Muscle of arm (tissue), 14 donors: Measurements from ENCODE around the gene VWA8. TPM values are rescaled to one million over a fixed set of nuclear protein-coding genes. Genes with fewer than 3 reads are reported as not detected.

Source experiments
- DNase-seq: peaks from one replicate; pipeline ENCODE4 v3.0.0-alpha.2; 2013
- long read RNA-seq, 11 donors: transcript quantifications; one replicate each; lab custom pipeline, GENCODE V29; 2026
- polyA plus RNA-seq, 12 donors: library from polyadenylated mRNA; unstranded; fragments of 120-200 nt; gene quantifications; one replicate each; pipeline ENCODE4 v1.2.1, GENCODE V29; 2013; ENCODE audit not compliant: insufficient read length in 12 of 12

The VWA8 gene
- polyA plus RNA-seq: 10 to 100 TPM in 7 of 12 donors, 1 to 10 TPM in 4, not detected in 1; 8.4 to 11.6 (median 10.4) TPM
- long read RNA-seq, donor 1: 0 reads
- long read RNA-seq, donor 2, full-length matches to known transcripts: 1 of 1 reads
- long read RNA-seq, donor 2, partial matches to known transcripts: 0 of 1 reads
- long read RNA-seq, donor 2, other reads (novel, unspliced or antisense): 0 of 1 reads
- long read RNA-seq, donor 3: 0 reads
- long read RNA-seq, donor 4: 0 reads
- long read RNA-seq, donor 5: 0 reads
- long read RNA-seq, donor 6: 0 reads
- long read RNA-seq, donor 7: 0 reads
- long read RNA-seq, donor 8: 0 reads
- long read RNA-seq, donor 9: 0 reads
- long read RNA-seq, donor 10, full-length matches to known transcripts: 1 of 1 reads
- long read RNA-seq, donor 10, partial matches to known transcripts: 0 of 1 reads
- long read RNA-seq, donor 10, other reads (novel, unspliced or antisense): 0 of 1 reads
- long read RNA-seq, donor 11: 0 reads

DNA sequence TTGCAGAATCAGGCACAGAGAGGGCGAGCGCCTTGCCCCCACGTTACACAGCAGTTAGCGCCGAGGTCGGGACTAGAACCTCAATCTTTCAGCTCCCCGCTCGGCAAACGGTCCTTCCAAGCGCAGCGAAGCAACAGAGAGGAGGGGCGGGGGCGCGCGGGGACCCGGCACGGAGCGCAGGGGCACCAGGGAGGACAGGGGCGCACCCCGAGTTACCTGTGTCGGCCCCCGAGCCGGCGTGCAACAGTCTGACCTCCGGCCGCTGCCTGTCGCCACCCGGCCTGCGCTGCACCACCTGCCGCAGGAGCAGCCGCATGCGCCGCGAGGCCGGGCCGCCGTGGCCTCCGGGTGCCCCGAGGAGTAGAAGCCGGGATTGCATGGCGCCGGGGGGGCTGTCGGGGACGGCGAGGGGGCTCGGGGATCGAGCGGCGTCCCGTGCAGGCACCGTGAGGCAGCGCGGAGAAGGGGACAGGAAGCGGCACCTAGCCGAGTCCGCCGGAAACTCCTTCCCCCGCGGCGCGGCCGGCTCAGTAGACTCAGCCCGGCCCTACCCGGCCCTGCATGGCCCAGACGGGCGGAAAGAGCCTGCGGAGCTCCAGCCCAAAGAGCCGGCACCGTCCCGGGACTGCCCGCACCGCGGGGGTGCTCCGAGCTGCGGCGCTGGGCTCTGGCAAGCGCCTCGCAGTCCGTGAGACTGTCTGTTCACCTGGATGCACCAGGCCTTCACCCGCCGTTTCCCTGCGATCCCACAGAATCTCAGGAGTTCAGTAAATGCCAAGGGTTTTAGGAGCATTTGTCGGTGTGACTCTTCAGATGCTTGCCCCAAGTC, at the start of gene VWA8:
Gene VWA8 (minus strand): TSS at position 473 of the 829 bp plus-strand sequence. CDS start 94 bp downstream, at position 379.
- DNase-seq: peak; percentile 84

DNA sequence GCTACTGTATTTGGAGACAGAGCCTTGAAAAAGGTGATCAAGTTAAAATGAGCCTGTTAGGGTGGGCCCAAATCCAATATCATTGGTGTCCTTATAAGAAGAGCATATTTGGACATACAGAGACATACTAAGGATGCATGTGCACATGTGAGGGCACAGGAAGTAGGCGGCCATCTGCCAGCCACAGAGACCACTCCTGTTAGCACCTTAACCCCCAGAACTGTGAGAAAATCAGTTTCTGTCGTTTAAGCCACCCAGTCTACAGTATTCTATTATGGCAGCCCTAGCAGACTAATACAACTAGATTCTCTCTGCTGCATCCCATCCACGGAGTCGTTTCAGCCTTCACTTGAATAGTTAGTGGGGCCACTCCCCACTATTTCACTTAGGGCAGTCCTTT, 48.1 kb upstream of the VWA8 start:
- no peak for DNase-seq

DNA sequence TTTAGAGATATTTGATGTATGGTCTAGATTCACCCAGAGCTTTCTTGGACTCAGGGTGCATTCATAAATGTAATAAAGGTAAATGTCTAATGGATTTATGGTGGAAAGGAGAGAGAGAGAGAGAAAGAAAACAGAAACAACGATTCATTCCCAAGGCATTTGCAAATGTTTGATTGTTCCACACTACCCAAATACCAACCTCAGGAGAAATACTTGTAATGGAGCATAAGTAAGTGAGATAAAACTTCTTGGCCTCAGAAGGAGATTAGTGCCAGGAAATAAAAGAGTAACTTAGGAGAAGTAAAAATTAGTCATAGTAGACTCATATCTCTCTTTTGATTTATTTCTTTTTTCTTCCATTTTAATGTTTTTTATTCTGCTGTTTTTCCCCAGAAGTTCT, 46.9 kb upstream of the VWA8 start:
- DNase-seq: no peak

DNA sequence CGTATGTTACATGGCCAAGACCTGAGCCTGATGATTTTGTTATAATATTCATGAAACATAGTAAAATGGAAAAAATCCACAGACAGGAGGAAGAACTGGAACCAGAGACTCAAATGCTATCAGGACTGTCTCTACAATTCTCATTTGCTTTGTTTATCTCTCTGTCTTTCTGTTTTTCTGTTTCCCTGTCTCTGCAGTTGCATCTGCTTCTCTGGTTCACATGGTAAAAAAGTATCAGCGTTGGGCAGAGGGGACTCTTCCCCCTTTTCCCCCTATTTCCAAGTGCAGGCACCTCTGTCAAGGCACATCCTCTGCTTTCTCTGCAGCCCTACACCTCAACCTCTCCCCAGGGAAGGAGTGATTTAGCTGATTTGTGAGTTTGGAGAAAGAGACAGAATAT, 41.2 kb upstream of the VWA8 start:
- no peak for DNase-seq

DNA sequence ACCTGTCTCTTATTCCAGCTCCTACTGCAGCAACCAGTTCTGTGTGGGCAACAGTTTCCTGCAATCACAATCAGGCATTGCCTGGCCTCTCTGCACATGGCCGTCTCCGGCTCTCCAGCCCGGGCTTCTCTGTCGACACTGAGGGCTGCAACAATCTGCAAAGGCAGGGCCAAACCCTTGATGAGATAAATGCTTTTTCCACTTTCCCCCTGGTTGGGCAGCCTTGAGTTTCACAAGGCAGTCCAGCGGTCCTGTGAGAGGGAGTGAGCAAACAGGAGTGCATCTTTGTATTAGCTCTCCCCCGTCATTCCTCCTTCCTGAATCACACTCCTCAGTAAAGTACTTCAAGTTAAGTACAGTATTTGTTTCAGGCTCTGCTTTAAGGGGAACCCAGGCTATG, 40.7 kb upstream of the VWA8 start:
- peak; percentile 4 for DNase-seq

DNA sequence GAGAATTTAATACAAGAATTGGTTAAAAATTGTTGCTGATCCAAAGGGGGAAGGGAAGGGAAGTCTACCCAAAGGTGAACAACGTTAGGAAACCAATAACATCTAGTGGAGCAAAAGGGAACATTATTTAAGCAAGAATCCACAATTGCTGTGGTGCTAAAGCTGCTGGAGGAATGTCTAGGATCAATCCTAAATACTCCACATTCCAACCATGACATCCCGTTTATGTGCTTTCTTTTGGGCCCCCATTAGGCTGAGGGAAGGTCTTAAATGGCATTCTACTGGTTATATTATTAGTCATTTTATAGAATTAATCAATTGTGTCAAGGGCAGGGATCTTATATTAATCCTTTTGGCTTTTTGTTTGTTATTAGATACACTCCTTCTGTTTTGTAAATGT, 39.9 kb upstream of the VWA8 start:
- DNase-seq: no peak

DNA sequence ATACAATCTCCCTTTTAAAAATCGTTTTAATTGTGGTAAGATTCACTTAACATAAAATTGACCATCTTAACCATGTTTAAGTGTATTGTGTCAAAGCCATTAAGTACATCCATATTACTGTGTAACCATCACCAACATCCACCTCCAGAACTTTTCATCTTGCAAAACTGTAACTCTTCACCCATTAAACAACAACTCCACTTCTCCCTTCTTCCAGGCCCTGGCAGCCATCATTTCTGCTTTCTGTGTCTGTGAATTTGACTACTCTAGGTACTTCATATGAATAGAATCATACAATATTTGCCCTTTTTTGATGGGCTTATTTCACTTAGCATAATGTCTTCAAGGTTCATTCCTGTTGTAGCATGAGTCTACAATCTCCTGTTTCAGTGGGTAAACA, 36.5 kb upstream of the VWA8 start:
- no peak for DNase-seq

DNA sequence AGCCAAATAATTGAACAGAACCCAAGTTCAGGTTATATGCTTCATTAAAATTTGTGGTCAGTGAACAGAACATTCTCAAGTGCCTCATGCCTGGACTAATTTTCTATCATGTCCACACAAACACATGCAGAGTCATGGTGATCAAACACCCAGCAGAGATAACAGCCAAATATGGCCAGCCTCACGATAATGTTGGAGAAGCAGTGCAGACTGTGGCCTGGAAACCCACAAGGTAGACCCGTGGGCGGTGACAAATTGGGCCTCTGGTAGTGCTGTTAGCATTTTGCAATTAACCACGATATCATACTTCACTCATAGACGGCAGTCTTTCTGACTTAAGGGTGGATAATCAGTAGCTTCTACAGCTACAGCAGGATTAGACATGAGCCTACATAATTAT, 35.0 kb upstream of the VWA8 start:
- DNase-seq: no peak

DNA sequence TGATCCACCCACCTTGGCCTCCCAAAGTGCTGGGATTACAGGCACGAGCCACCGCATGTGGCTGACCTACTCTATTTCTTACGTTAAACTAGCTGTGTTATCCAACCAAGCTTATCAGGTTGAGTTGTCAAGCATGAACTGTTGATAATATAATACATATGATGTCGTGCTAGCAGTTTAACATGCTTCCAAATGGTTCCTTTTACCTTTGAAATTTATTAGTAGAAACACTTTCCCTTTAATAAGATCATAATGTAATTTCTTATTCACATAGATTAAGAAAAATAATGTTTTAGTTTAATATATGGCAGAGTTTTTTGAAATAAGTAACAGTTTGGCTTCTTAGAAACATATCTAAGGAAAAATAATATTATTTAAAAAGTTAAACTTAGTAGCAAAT, 34.4 kb upstream of the VWA8 start:
- no peak for DNase-seq

DNA sequence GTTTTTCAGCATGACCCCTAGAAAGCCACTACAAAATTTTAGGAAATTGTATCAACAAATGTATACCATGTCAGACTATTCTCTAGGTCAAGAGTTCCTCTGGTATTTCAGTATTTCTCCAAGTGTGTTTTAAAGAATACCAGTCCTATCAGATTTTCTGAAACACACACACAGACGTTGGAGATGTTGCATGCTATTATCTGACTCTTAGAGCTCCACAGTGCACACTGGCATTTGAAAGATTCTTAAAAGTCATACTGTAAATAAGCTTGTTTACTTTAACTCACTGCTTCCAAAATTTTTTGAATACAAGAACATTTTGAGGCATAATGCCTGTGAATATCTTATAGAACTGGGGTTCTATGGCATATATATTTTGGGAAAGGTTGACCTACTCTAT, 33.8 kb upstream of the VWA8 start:
- DNase-seq: no peak

DNA sequence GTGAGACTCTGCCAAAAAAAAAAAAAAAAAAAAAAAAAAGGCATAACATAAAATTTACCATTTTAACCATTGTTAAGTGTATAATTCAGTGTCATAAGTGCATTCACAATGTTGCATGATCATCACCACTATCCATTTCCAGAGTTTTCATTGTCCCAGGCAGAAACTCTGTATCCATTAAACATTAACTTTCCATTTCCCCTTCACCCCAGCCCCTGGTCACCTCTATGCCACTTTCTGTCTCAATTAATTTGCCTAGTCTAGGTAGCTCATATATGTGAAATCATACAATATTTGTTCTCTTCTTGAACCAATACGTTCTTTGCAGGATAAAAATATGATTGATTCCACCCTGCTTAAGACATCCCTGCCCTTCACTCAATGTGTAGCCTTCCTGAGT, 31.0 kb upstream of the VWA8 start:
- no peak for DNase-seq

DNA sequence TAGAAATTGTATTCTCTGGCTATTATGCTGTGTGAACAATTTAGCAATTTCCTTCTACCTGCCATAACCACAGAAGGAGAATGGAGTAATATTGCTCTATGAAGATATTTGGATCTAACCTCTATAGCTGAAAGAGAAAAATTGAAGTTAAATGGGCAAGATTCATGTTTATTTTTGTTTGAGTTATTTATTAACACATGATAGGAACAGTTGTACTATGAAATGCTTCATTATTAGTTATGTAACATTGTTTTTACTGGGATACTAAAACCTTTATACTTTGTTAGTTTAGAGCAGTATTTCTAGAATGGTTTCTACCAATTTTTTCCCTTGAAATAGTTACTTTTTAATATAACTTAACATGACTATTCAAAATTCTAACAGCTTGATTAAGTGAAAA, 27.3 kb upstream of the VWA8 start:
- DNase-seq: no peak

DNA sequence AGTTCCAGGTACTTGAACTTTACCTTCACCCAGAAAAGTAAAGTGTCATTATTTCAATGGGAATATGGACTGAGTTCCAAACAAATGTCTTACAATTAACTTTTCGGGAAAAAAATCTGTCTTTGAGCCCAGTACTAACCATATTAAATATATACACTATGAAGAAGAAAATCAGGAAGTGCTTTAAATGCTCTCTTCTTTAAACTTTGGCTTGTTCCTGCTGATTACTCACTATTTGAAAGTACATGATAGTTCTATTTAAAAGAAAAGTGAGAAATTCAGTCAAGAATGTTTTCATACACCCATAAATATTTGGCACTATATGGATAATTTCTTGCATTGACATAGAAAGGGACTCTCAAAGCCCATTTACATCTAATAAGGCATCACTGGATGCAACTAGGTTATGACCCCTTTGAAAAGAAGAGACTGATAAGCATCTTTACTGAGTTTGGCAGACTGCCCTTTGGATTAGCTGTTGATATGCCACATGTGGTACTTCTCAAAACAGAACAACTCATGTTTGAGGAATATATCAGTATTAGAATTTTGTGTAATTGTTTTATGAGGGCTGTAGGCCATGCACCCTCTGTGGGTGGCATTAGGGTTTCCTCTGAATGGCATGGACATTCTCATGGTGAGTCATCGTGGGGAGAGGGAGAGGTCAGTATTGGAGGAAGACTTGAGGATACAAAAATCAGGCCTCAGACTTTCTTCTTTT, 25.0 kb upstream of the VWA8 start:
- DNase-seq: no peak

DNA sequence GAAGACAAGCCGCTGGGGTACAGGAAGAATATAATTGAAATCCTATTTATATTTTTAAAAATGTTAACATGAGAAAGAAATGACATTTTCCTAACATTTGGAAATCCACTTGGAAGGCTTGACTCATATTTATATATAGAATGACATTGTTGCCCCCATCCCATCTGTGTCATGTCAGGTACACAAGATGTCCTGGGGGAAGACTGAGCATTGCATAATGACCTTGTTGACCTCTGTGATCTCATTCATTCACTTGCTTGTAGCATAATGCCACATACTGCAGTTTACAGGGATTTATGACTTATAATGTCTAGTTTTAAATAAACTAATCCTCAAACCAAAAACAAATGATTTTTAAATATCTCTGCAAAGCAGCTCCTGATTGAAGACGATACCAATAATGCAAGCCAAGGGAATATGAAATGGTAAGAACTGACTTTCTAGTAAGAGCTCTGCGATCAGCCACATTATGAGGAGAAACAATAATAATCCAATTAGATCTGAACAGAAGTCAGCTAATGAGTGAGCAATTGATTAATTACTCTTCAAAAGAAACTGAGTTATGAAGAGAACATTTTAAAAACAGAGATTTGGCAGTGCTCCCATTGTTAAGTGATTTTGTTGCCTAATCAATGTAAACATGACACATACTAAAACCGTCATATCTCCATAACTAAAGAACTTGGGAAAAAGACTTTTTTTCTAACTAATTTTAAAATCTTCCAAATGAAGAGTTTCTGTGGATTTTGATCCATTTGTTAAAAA, 21.2 kb upstream of the VWA8 start:
- DNase-seq: no peak

DNA sequence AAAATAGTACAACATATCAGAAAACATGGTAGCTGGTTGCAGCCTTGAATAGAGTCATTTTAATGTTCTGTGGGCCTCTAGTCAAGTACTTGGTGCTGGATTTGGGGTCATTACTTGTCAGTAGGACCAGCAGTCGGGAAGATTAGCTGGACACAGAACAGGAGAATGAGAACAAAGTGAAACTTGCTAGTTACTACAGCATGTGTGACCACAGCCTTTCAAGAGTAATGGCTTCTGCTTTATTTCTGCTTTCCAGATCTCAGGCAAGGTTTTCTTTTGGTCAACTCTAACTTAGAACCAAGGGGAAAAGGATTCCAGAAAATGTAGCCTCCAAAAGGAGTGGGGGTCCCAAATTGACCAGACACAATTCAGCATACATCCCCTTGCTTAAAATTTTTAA, 17.1 kb upstream of the VWA8 start:
- DNase-seq: no peak

DNA sequence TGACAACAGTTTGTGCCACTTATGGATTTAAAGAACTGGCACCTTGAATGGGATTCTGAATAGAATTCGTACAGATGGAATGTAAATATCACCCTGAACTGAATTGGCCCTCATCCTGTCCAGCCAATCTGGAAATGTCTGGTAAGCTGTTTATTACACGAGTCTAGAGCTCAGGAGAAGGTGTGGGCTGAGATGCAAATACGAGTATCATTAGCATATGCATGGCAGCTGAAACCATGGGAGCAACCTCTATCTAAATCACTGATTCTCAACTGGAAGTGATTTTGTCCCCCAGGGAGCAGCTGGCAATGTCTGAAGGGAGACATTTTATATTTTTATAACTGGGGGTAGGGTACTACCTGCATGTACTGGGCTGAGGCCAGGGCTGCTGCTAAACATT, 15.6 kb upstream of the VWA8 start:
- no peak for DNase-seq

DNA sequence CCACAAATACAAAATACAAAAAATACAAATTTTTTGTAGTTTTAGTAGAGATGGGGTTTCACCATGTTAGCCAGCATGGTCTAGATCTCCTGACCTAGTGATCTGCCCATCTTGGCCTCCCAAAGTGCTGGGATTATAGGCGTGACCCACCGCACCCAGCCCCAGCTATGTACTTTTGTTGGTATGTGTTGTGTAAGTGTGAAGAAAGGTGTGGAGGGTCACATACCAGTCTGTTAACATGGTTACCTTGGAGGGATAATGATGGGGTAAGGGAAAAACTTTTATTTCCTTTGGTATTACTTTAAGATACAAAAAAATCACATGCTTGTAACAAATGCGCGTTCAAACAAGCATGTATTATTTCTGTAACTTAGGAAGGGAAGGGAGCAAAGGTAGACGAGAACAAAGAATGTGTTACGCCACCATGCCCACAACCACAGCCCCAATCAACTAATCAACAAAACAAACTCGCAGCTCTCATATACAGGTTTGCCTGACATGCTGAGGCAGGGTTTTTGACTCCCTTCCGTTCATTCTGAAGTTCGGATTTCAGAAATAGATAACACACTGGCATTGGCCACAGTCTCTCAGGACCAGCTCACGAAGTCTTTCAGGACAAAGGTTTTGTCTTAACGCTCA, 13.5 kb upstream of the VWA8 start:
- DNase-seq: no peak

DNA sequence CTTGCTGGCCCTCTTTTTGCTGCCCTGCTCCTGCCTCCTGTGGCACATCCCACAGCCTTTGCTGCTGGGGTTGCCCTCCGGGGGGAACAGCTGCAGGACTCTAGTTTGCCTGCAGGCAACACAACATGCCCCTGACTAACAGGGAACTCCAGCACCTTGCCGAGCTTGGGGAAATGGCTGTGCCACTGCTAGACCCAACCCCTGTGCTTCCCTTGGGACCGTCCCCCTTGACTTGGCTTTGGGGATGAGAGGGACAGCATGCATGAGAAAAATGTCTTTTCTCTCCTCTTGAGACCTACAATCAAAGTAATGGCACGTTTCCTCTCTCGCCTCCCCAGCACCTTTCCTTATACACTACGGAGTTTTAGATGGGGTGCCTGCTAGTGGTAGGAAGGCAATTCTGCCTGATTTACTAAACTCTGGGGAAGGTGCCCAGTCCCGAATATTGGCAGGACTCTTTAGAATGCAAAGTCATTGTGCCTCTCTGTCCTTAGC, 12.4 kb upstream of the VWA8 start:
- no peak for DNase-seq

DNA sequence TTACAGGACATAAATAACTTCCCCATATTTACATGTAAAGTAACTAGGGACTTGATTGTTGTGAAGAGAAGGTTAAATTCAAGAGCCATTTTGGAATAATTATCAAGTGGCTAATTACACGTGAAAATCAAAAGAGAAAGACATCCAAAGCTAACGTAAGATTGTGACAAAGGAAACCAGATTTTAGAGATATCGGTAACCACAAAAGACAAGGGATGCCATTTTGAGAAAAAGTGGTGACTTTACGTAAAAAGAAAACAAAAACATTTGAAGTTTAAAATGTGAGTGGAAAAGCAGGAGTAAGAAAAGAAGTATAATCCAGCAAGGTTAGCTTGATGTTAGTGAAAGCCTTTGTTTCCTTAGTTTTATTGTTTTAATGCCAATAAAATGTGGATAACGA, 10.9 kb upstream of the VWA8 start:
- no peak for DNase-seq

DNA sequence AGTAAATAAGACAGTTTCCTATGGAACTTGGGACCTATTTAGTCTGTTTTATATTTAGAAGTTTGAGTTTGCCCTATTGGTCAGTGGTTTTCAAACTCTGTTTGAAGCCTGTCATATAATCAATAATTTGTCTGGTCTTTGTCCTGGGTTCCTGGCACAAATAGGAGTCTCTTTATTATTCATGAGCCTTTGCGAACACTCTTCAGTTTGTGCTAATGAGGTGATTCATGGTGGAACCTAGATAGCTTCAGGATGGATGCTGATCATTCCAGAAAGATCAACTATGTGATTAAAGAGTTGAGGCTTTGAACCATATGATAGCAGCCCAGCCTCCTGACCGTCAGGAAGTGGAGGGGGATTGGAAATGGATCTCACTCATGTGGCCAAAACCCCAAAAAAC, 10.0 kb upstream of the VWA8 start:
- DNase-seq: no peak

DNA sequence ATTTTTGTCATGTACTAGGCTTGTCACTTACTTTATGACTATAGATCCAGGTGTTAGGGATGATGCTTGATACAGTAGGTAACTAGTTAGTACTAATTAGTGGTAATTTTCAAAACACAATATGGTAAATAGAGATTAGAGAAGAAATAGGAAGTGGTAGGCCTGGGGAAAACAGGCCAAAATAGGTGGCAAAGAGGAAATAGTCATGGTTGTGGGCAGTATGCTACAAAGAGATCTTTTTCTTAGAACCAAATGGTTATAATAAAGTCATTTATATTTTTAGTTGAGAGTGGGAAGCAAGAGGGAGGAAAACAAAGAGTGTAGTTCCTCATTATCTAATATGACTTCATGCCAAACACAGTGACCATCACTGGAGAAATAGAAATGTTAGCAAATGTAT, 9.1 kb upstream of the VWA8 start:
- DNase-seq: no peak
